OCI-LY7 (cell line): Measurements from ENCODE around the gene PFDN6.

ENCODE experiments used
- CTCF ChIP-seq: fragments of 200-600 bp; sonication (generic); conservative IDR thresholded peaks from 2 replicates; pipeline ENCODE4 v1.5.1; 2014; ENCODE audit warnings: mild to moderate bottlenecking, antibody characterized with exemption, low read length, moderate library complexity, mixed read lengths
- EZH2phosphoT487 ChIP-seq: fragments of 200-600 bp; sonication (generic); IDR thresholded peaks from 2 replicates; pipeline ENCODE4 v1.6.1; 2018; ENCODE audit warnings: low read depth, borderline replicate concordance, mild to moderate bottlenecking, mixed run types, antibody characterized with exemption, low read length, moderate library complexity, mixed read lengths

- TF ChIP-seq EZH2phosphoT487 (no peak), CTCF (no peak)
Measured at GRCh38 chr6:33248932-33249731, 40.3 kb upstream of the PFDN6 start.
